Prostate gland (tissue), 2 donors: ENCODE data around the gene YWHAQ.

Experiments
- CTCF ChIP-seq, 4 experiments: fragments of 200-600 bp in 2 of 4; fragments of 450-650 bp in 2 of 4; sonication (generic) in 2 of 4; IDR thresholded peaks; 1 replicate in 3 of 4; 2 replicates in 1 of 4; pipeline ENCODE4 v1.5.1; 2016 to 2019; ENCODE audit warnings: antibody characterized with exemption in 4 of 4, mild to moderate bottlenecking in 2 of 4, moderate library complexity in 2 of 4
- POLR2A ChIP-seq: fragments of 450-650 bp; IDR thresholded peaks from one replicate; pipeline ENCODE4 v1.6.1; 2016; ENCODE audit warnings: antibody characterized with exemption, mild to moderate bottlenecking
- POLR2AphosphoS5 ChIP-seq: sonication (generic); formaldehyde crosslinking; IDR thresholded peaks from one replicate; pipeline ENCODE4 v1.6.1; 2017; ENCODE audit warnings: antibody characterized with exemption

GRCh38 chr2:9556121-9556743, 74.6 kb downstream of the YWHAQ start:
- TF ChIP-seq CTCF (IDR thresholded peaks at IDR 0.05) (no peak), POLR2A (no peak), POLR2AphosphoS5 (no peak)
